Measurements from ENCODE around the gene CTNND2.
"Not testable (repeated sequence)": the region's sequence is repeated elsewhere in the genome, so short reads cannot be mapped to it uniquely, and the experiment has no call there.

The CTNND2 gene

GRCh38 chr5:11452852-11453251 is 451.4 kb downstream of the CTNND2 start:
- DNase-seq (ENCODE audit: low spot score) = no peak

DNA sequence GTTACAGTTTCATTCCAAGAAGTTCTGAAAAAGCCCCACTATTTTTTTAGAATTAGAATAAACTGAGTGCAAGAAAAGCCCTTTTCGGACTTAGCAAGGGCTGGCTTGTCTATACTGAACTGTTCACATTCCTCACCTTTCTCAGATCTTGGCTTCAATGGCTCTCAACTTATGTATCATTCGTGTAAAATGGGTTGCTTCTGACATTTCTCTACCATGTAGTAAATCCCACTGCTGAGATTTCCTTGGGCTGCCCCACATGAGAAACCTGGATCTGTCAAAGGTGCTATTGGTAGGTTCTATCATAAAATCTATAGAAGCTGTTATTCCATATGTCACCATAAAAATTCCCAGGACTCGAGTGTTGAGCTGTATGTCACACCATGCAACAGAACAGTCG is 454.3 kb downstream of the CTNND2 start:
- DNase-seq (ENCODE audit: low spot score) = no peak

DNA sequence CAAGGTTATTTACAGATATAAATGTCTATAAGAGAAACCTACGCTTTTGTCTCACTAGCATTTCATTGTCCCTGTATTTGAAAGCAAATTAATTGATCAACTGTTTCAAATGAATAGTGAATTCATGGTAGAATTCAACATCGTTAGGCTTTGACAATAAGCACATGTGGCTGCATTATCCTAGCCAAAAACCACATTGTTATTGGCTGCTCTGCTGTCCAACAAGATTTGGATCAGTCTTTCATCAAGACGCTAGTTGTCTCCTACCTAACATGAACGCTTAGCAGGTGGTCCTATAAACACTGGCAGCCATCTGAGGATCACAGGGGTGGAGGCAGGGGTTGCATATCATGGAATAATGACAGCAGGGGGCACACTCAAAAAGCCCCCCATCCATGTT is 455.0 kb downstream of the CTNND2 start:
- DNase-seq (ENCODE audit: low spot score) = no peak

- DNase-seq (ENCODE audit: low spot score) = no peak
Measured at GRCh38 chr5:11443831-11444230, 460.4 kb downstream of the CTNND2 start.

- no peak for DNase-seq (ENCODE audit: low spot score)
Measured at GRCh38 chr5:11432116-11432515, 472.1 kb downstream of the CTNND2 start.

GRCh38 chr5:11429254-11429653 is 475.0 kb downstream of the CTNND2 start:
- DNase-seq (ENCODE audit: low spot score) = no peak

- DNase-seq (ENCODE audit: low spot score) = no peak
Measured at GRCh38 chr5:11427569-11427968, 476.7 kb downstream of the CTNND2 start.

DNA sequence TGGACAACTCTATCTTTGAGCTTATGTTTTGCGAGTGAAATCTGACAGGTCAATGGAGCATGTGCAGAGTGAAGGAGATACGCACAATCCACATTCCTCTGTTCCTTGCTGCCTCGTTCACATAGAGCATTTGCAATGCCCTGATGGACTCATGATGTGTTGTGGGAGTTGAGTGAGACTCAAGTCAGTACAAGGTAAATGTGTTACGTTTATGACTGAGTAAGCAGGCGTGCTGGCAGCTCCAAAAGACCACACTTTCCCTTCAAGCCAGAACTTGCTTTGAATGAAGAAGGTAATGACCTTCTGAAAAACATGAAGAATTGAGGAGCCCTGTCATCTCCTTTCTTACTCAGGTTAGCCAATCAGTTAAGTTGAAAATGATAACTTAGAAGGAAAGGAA is 477.8 kb downstream of the CTNND2 start:
- no peak for DNase-seq (ENCODE audit: low spot score)

DNA sequence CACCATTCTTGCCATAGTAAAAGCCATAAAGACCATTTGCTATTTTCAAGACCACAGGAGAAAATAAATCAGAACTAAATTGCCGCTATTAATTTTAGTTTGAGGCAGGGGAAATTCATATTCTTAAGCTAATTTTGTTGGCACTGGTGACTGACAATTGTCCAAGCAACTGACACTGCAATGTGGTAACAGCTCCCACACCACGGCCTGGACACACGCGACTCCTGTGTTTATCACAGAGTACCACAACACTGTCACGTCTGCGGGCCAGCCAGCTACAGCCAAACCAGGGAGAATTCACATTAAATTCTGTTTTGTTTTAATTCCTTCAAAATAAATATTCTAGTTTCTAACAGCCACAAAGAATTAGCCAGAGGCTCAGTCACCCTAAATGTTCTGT is 481.9 kb downstream of the CTNND2 start:
- DNase-seq (ENCODE audit: low spot score) = no peak

DNA sequence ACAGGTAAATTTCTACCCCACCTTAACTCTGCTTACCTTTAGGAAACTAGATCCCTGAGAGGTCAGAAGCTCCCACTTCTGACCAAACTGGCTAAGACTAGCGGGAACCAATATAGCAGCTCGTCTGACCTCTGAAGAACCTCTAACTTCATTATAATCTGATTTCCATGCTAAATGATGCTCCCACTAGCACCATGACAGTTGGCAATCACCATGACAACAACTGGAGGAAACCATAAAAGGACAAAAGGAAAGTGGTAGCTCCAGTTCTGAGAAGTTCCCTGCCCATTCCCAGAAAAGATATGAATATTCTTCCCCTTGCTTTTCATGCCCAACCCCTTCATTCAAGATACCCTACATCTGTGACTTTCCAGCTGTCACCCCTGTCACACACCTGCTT is 483.3 kb downstream of the CTNND2 start:
- no peak for DNase-seq (ENCODE audit: low spot score)

DNA sequence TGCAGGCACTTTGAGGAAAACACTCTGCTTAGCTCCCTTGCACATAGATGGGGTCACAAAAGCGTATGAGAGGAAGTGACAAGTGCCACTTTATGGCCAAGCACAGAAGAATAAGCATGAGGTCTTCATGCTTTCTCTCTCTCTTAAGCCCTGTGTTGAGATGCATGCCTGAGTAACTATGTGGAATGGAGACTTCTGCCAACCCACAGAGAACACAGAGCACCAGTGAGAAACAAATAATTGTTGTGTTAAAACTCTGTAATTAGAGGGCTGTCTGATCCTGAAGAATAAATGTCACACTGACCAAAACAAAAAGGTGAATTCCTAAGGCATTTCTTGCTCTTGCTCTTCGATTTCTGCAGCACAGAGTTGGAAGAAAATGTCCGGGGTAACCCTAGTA is 488.5 kb downstream of the CTNND2 start:
- DNase-seq (ENCODE audit: low spot score) = no peak

DNA sequence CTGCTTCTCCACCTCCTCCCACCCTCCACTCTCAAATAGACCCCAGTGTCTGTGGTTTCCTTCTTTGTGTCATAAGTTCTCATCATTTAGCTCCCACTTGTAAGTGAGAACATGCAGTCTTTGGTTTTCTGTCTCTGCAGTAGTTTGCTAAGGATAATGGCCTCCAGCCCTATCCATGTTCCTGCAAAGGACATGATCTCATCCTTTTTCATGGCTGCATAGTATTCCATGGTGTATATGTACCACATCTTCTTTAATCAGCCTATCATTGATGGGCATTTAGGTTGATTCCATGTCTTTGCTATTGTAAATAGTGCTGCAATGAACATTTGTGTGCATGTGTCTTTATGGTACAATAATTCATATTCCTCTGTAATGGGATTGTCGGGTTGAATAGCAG is 489.5 kb downstream of the CTNND2 start:
- DNase-seq (ENCODE audit: low spot score) = not testable (repeated sequence)

DNA sequence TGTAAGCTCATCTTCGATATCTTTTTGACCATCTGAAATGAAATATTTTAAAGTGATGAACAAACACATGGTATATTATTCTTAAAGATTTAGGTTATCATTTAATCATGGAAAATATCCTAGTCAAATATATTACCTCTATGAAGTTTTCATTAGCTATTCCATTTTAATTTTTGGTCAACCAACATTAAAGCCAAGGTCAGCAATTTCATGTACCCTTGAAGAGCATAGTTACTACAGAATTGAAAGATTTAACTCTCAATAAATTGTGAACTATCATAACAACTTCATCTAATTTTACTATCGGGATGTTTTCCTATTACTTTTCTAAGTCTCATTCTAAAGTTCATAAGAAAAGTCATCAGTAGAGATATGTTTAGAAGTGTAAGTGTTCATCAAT is 492.6 kb downstream of the CTNND2 start:
- no peak for DNase-seq (ENCODE audit: low spot score)

GRCh38 chr5:11407556-11408145 is 496.6 kb downstream of the CTNND2 start:
- no peak for DNase-seq (ENCODE audit: low spot score)

DNA sequence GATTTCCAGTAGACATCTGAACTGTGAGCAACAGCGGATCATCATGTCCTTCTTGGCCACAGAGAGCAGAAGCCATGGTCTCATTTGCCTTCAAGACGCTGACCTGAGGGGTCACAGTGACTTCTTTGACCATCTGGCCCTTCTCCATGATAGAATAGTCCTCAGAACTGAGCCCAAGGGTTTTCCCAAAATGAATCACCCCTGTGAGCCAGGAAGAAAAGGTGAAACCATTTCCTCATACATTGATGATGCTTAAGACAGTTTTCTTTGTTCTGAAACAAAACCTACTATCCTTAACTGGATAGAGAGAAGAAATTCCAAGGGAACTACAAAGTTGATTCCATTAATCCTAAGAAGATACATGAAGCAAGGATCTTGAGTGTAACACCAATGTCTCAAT is 503.9 kb downstream of the CTNND2 start:
- no peak for DNase-seq (ENCODE audit: low spot score)

DNA sequence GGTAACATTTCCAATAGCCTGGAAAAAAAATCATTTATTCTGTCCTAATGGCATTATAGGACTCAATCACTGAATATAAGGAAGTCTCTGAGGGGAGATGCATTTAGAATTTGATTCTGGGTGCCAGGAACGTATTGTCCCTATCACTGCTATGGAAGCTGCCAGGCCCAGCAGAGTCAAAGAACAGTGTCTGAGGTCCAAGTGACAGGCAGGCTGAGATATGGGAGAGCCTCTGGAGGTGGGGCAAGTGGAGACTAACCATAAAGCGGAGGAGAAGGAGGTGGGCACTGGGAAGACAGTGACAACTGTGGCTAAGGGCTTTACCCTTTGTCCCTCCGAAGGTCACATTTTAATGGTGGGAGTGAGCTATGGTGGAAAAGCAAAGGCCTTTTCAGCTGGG is 505.5 kb downstream of the CTNND2 start:
- no peak for DNase-seq (ENCODE audit: low spot score)

DNA sequence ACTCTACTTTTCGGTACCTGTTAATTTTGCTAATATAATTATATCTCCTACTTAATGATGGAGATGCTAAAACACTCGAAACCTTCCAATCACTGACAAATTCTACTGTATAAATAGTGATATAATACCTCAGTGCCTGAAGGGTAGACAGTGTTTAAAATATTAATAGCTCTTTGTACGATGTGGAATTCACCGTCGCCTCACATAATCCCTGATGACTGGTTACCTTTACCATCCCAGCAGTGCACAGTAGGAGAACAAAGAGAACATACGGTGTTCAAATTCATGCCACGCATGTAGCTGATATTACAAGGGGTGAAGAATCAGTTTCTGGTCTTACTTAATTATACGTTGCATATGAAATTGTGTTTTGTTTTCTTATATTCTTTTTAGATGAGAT is 506.7 kb downstream of the CTNND2 start:
- no peak for DNase-seq (ENCODE audit: low spot score)

GRCh38 chr5:11396917-11397316 is 507.3 kb downstream of the CTNND2 start:
- DNase-seq (ENCODE audit: low spot score) = no peak

DNA sequence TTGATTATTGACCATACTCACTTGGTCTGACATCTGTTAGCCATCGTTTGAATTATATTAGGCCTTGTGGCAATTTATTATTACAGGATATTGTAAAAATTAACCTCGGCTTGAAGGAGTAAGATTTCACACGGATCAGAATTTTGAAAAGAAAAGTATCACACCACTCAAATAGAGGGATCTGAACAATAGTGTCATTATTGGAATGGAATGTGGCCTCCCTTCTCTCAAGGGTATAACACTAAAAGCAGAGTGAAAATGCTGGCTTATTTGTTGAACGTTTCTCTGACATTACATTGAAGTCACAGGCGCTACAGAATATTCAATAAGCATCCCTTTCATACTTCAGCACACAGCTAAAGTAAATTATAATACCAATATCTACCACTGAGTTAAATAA is 509.3 kb downstream of the CTNND2 start:
- no peak for DNase-seq (ENCODE audit: low spot score)

- no peak for DNase-seq (ENCODE audit: low spot score)
Measured at GRCh38 chr5:11390291-11390767, 513.9 kb downstream of the CTNND2 start.

DNA sequence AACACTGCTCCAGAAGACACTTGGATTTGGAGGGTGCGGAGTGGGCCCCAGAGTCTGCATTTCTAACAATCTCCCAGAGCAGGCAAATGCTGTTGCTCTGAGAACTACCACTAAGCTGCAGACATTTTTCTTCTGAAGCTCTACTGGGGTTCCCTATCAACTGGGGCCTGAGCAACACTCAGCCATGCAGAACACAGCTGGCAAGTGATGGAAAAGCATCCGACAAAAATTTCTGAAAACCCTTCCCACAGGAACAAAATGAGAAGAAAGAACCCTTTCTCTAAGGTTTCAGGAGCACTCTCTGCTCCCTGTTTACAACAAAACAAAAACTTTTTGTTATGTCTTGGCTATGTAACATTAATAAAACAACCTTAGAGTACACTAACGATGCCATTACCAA is 516.9 kb downstream of the CTNND2 start:
- DNase-seq (ENCODE audit: low spot score) = no peak

DNA sequence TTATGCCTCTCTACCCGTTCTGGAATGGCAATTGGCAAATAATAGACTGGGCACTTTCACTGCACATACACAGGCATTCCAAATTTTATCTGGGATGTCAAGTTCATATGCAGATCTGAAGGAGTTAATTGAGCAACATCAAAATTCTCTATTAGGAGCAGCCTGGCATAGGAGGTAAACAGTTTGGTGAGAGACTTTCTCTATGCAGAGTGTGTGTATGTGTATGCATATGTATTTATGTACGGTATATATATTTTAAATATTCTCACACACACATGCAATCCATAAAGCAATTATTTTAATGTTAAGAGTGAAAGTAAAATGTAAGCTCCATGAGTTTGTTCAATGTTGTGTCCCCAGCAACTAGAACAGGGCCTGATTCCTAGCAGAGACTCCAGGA is 517.8 kb downstream of the CTNND2 start:
- no peak for DNase-seq (ENCODE audit: low spot score)

DNA sequence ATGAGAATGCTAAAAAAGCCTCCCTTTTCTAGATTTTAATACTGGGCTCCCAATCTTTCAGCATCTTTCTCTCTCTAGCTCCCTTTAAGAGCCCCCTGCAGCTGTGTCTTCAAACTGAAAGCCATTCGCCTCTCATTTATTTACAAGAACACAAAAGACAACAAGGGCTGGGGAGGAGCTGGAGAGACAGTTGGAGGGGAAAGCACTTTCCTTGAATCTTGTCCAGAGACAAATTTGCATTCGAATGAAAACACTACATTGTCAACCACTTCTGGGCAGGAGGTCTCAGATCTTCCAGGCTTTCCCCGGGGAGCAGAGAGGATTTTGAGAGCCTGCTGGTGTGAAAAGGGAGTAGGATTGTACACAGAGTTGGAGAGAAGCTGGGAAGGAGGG is 518.3 kb downstream of the CTNND2 start:
- no peak for DNase-seq (ENCODE audit: low spot score)

DNA sequence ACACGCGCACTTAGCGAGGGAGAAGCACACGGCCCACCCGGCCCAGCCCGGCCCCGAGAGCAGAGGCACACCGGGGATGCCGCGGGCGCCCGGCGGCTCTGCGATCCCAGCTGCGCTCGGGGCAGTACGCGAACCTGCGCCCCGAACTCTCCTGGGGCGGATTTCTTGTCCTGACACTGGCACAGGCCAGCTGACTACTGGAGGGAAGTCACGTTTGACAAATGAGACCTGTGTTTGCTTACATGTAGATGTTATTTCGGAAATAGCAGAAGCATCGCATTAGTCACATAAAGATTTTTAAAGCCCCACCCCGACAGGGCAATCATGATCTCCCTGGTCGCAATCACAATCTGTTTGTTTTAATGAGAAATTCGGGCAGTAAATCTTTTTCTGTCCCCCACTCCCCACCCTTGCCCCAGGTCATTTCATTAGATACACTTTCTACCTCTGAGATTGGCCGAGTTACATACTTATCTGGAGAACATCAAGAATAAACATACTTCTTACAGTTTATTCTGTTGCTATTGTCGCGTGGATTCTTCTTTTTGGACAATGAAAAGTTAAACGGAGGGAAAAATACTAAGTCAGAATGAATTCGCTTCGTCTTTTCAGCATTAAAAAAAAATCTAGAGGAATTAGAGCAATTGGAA is 518.9 kb downstream of the CTNND2 start:
- DNase-seq (ENCODE audit: low spot score) = no peak

Measured in SW480 (cell line).